Caco-2 (cell line): ENCODE measurements around the gene CNOT1. TPM values are rescaled to one million over a fixed set of nuclear protein-coding genes. Genes with fewer than 3 reads are reported as not detected.

Source experiments
- BruUV-seq: library from RNA; stranded (reverse); fragments of 400-500 nt; replicated peaks from 2 replicates; lab custom pipeline; 2021; lab: Mats Ljungman, UMichigan
- CTCF ChIA-PET: fragments of 300-600 bp; sonication (Branson Sonifier 250); formaldehyde crosslinking; loops from one replicate; lab custom pipeline; 2022; ENCODE audit warnings: antibody characterized with exemption; lab: Charles Lee
- POLR2A ChIA-PET: fragments of 300-600 bp; sonication (Branson Sonifier 250); formaldehyde crosslinking; loops from one replicate; lab custom pipeline; 2022; ENCODE audit warnings: antibody characterized with exemption; lab: Charles Lee
- DNase-seq, 2 experiments: peaks; one replicate each; pipeline versions ENCODE4 v3.0.0 to v3.0.0-alpha.2; 2020 to 2022
- H3K27me3 ChIP-seq: replicated peaks from 2 replicates; pipeline ENCODE4 v1.6.0; 2011; ENCODE audit warnings: low read length; ENCODE audit not compliant: control insufficient read depth, insufficient read depth
- H3K36me3 ChIP-seq: 2 replicates; pipeline ENCODE4 v1.5.1; 2011; ENCODE audit warnings: low read length; ENCODE audit not compliant: control insufficient read depth, insufficient read depth
- H3K4me1 ChIP-seq: fragments of 250-450 bp; sonication (Bioruptor Pico); 2 replicates; pipeline ENCODE4 v1.5.1; 2020; ENCODE audit warnings: mild to moderate bottlenecking
- H3K4me3 ChIP-seq: 2 replicates; pipeline ENCODE4 v1.5.1; 2011; ENCODE audit warnings: low read depth, mild to moderate bottlenecking, control low read depth, low read length
- H3K9me3 ChIP-seq: fragments of 250-450 bp; sonication (Bioruptor Pico); 2 replicates; pipeline ENCODE4 v1.5.1; 2020; ENCODE audit warnings: mild to moderate bottlenecking, moderate library complexity
- H3K27ac Mint-ChIP-seq: one replicate; pipeline ENCODE4 v1.8.0; 2022; ENCODE audit warnings: mixed read lengths; ENCODE audit not compliant: unreplicated experiment
- H3K27me3 Mint-ChIP-seq: one replicate; pipeline ENCODE4 v1.8.0; 2022; ENCODE audit warnings: mixed read lengths; ENCODE audit not compliant: insufficient read depth, unreplicated experiment
- H3K36me3 Mint-ChIP-seq: one replicate; pipeline ENCODE4 v1.8.0; 2022; ENCODE audit warnings: mild to moderate bottlenecking, mixed read lengths; ENCODE audit not compliant: insufficient read depth, unreplicated experiment
- H3K4me1 Mint-ChIP-seq: one replicate; pipeline ENCODE4 v1.8.0; 2022; ENCODE audit warnings: low read depth, mixed read lengths; ENCODE audit not compliant: unreplicated experiment
- H3K4me3 Mint-ChIP-seq: one replicate; pipeline ENCODE4 v1.8.0; 2022; ENCODE audit warnings: mild to moderate bottlenecking, moderate library complexity, mixed read lengths; ENCODE audit not compliant: unreplicated experiment
- H3K9me3 Mint-ChIP-seq: one replicate; pipeline ENCODE4 v1.8.0; 2022; ENCODE audit warnings: mixed read lengths; ENCODE audit not compliant: unreplicated experiment
- intact Hi-C: fragments of 100-400 bp; cut with micrococcal nuclease; formaldehyde crosslinking; loops from one replicate; pipeline ENCODE4 v1.10.0; 2022; ENCODE audit not compliant: unreplicated experiment
- total RNA-seq: library from RNA; stranded (reverse); gene quantifications from 2 replicates; pipeline ENCODE4 v1.2.3, GENCODE V29; 2022
- TF ChIP-seq, protein P1 (sequence below), 2 experiments: fragments of 200-600 bp in 1 of 2; IDR thresholded peaks; 1 replicate in 1 of 2; 2 replicates in 1 of 2; pipeline versions ENCODE4 v1.5.1 to v1.8.0; 2011 to 2022; ENCODE audit warnings: antibody characterized with exemption in 1 of 2, control low read depth in 1 of 2, inconsistent platforms in 1 of 2, low read depth in 1 of 2, low read length in 1 of 2, mild to moderate bottlenecking in 1 of 2, moderate library complexity in 1 of 2; ENCODE audit not compliant: insufficient read depth in 1 of 2, severe bottlenecking in 1 of 2, unreplicated experiment in 1 of 2

Gene CNOT1
- total RNA-seq, 1 experiment from 2014 or later: 413 TPM

DNA sequence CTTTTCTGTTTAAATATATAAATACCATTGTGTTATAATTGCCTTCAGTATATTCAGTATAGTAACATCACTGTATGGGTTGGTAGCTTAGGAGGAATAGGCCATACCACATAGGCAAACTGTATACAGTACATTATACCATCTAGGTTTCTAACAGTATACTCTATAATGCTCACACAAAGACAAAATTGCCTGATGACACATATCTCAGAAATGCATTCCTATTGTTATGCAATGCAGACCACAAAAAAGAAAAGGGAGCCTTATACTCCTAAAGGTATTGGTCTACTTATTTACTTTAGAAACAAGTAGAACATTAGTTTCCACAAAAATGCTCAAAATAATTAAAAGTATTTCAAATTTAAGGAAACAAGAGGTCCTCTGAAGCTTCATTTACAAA is 66.4 kb downstream of the CNOT1 start:
- POLR2A ChIA-PET: no interaction called here
- Histone ChIP-seq H3K9me3 (no peaks in the 10 kb centered on the region), H3K4me1 (no peaks in the 10 kb centered on the region), H3K36me3 (peaks cover 6% of the 10 kb centered on the region), H3K4me3 (no peak overlapping the region), H3K27me3 (no peaks in the 10 kb centered on the region)
- no peaks in the 10 kb centered on the region for H3K9me3 Mint-ChIP-seq
- no TSS peak for BruUV-seq
- H3K27ac Mint-ChIP-seq: no peak overlapping the region
- no peak for DNase-seq
- no peak overlapping the region for H3K4me3 Mint-ChIP-seq
- intact Hi-C loops: no loop called here
- H3K36me3 Mint-ChIP-seq: peaks cover 88% of the 10 kb centered on the region
- H3K4me1 Mint-ChIP-seq: peaks cover 7% of the 10 kb centered on the region
- CTCF ChIA-PET: interaction anchor here (0.6 kb wide), 1 partner anchor 31 kb away, joined by 3 read pairs; no protein-coding TSS in a partner anchor
- TF ChIP-seq, protein P1, sequence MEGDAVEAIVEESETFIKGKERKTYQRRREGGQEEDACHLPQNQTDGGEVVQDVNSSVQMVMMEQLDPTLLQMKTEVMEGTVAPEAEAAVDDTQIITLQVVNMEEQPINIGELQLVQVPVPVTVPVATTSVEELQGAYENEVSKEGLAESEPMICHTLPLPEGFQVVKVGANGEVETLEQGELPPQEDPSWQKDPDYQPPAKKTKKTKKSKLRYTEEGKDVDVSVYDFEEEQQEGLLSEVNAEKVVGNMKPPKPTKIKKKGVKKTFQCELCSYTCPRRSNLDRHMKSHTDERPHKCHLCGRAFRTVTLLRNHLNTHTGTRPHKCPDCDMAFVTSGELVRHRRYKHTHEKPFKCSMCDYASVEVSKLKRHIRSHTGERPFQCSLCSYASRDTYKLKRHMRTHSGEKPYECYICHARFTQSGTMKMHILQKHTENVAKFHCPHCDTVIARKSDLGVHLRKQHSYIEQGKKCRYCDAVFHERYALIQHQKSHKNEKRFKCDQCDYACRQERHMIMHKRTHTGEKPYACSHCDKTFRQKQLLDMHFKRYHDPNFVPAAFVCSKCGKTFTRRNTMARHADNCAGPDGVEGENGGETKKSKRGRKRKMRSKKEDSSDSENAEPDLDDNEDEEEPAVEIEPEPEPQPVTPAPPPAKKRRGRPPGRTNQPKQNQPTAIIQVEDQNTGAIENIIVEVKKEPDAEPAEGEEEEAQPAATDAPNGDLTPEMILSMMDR (IDR thresholded peaks at IDR 0.05; ENCODE audit: insufficient read depth in 1 of 2, low read depth in 1 of 2, low read length in 1 of 2, severe bottlenecking in 1 of 2, unreplicated experiment in 1 of 2): no peak
- no peaks in the 10 kb centered on the region for H3K27me3 Mint-ChIP-seq

DNA sequence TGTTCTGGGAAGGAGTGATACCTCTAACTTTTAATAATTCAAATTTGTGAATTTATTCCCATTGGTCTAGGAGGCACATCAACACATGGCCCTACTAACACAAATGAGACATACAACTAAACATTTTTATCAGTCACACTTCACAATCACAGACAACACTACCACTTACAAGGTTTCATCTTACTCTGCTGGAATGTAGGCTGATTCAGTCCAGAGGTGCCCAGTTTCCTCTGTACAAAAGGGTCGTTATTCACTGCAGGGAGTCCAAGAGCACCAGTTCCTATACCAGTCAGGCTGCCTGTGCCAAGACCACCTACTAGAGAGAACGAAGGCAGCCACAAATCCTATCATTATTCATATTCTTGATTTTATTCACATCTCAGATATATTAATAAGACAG is 72.9 kb downstream of the CNOT1 start:
- peaks cover 6% of the 10 kb centered on the region for H3K36me3 ChIP-seq
- BruUV-seq: no TSS peak
- Mint-ChIP-seq H3K4me3 (no peak overlapping the region), H3K27me3 (no peaks in the 10 kb centered on the region), H3K36me3 (peaks cover 94% of the 10 kb centered on the region), H3K4me1 (no peaks in the 10 kb centered on the region), H3K27ac (no peak overlapping the region), H3K9me3 (no peaks in the 10 kb centered on the region)
- TF ChIP-seq, protein P1 (IDR thresholded peaks at IDR 0.05; ENCODE audit: insufficient read depth in 1 of 2, low read depth in 1 of 2, low read length in 1 of 2, severe bottlenecking in 1 of 2, unreplicated experiment in 1 of 2): no peak
- H3K4me3 ChIP-seq: no peak overlapping the region
- no peak for DNase-seq
- intact Hi-C loops: no loop called here
- H3K4me1 ChIP-seq: no peaks in the 10 kb centered on the region
- no peaks in the 10 kb centered on the region for H3K27me3 ChIP-seq
- H3K9me3 ChIP-seq: no peaks in the 10 kb centered on the region
- POLR2A ChIA-PET: no interaction called here
- CTCF ChIA-PET: no interaction called here

DNA sequence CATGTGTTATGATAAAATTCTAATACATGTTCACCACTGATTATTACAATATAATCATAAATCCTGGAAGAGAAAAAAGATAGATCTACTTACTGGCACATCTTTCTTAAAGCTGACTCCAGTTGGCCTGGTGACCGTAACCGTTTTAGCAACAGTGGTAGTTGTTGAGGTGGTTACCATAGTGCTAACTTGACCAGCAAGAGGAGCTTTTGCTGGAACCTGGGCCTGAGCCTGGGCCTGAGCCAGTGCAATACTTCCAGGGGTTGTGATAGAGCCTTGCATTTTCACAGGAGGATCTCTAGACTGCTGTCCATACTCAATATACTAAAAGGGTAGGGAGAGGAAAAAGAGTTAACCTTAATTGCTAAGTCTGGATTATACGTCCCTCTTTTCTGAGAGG is 78.1 kb downstream of the CNOT1 start:
- peaks cover 2% of the 10 kb centered on the region for H3K36me3 ChIP-seq
- H3K27me3 ChIP-seq: no peaks in the 10 kb centered on the region
- H3K27me3 Mint-ChIP-seq: no peaks in the 10 kb centered on the region
- no peaks in the 10 kb centered on the region for H3K4me1 Mint-ChIP-seq
- no peaks in the 10 kb centered on the region for H3K9me3 Mint-ChIP-seq
- no peak overlapping the region for H3K4me3 ChIP-seq
- no TSS peak for BruUV-seq
- TF ChIP-seq, protein P1 (IDR thresholded peaks at IDR 0.05; ENCODE audit: insufficient read depth in 1 of 2, low read depth in 1 of 2, low read length in 1 of 2, severe bottlenecking in 1 of 2, unreplicated experiment in 1 of 2): no peak
- CTCF ChIA-PET: no interaction called here
- DNase-seq: peak in 1 of 2 experiments; percentile 12
- H3K4me1 ChIP-seq: no peaks in the 10 kb centered on the region
- no peaks in the 10 kb centered on the region for H3K9me3 ChIP-seq
- H3K27ac Mint-ChIP-seq: no peak overlapping the region
- H3K36me3 Mint-ChIP-seq: peaks cover 95% of the 10 kb centered on the region
- no peak overlapping the region for H3K4me3 Mint-ChIP-seq
- intact Hi-C loops: no loop called here
- POLR2A ChIA-PET: no interaction called here
